Measurements from ENCODE around the gene PDE4A. TPM values are rescaled to one million over a fixed set of nuclear protein-coding genes. Genes with fewer than 3 reads are reported as not detected.

PDE4A gene
- total and polyA plus RNA-seq, 4 donors, result 0.90 to 2.3 (median 1.3) TPM

- H3K4me3 ChIP-seq (ENCODE audit: low read depth in 1 of 3, low read length in 3 of 3), result no peak overlapping the region
- TF ChIP-seq CTCF (IDR thresholded peaks at IDR 0.05; ENCODE audit: low read depth, low read length, missing input control), result peak; percentile 44
- no peak for TF ChIP-seq EGR1 (IDR thresholded peaks at IDR 0.05; ENCODE audit: low read depth in 2 of 2)
- no peak for TF ChIP-seq NR2F2 (IDR thresholded peaks at IDR 0.05)
- TF ChIP-seq REST (IDR thresholded peaks at IDR 0.05), result no peak
- no peak for TF ChIP-seq FOXA2 (IDR thresholded peaks at IDR 0.05)
- TF ChIP-seq FOXA1 (IDR thresholded peaks at IDR 0.05), result no peak
- no peak for TF ChIP-seq RAD21 (IDR thresholded peaks at IDR 0.05)
- H3K9me3 ChIP-seq (ENCODE audit: control insufficient read depth in 4 of 4, low read length in 3 of 4), result no peaks in the 10 kb centered on the region
- no peak overlapping the region for H3K27ac ChIP-seq (ENCODE audit: low read depth in 1 of 2, low read length in 2 of 2)
- peak; percentile 68 for DNase-seq (ENCODE audit: low spot score)
- H3K27me3 ChIP-seq (ENCODE audit: control insufficient read depth in 4 of 4, insufficient read depth in 4 of 4, low read length in 3 of 4), result peaks cover 2 to 9% (median 3%) of the 10 kb centered on the region in 4 donors
- WGBS, result 10% methylated on average over 15 of the region's 15 CpGs
- no peaks in the 10 kb centered on the region for H3K36me3 ChIP-seq (ENCODE audit: control insufficient read depth in 4 of 4, insufficient read depth in 3 of 4, low read depth in 1 of 4, low read length in 3 of 4)
- no peak overlapping the region for H3K9ac ChIP-seq (ENCODE audit: low read depth in 1 of 2, low read length in 2 of 2)
- H3K4me1 ChIP-seq (ENCODE audit: control insufficient read depth in 4 of 4, insufficient read depth in 4 of 4, low read length in 3 of 4), result peaks cover 0 to 9% (median 4%) of the 10 kb centered on the region in 4 donors
These were observed 90.0 kb downstream of the PDE4A start for GRCh38 chr19:10510301-10510802.

- 78% methylated on average over 7 of the region's 7 CpGs for WGBS
- TF ChIP-seq SP1 (IDR thresholded peaks at IDR 0.05) (no peak), YY1 (IDR thresholded peaks at IDR 0.05) (no peak), CTCF (IDR thresholded peaks at IDR 0.05; ENCODE audit: low read depth, low read length, missing input control) (no peak), EGR1 (IDR thresholded peaks at IDR 0.05; ENCODE audit: low read depth in 2 of 2) (no peak), RAD21 (IDR thresholded peaks at IDR 0.05) (no peak), RXRA (IDR thresholded peaks at IDR 0.05) (no peak), REST (IDR thresholded peaks at IDR 0.05) (no peak), ZBTB33 (IDR thresholded peaks at IDR 0.05) (no peak), HNF4A (conservative IDR thresholded peaks at IDR 0.05) (no peak), FOXA2 (IDR thresholded peaks at IDR 0.05) (no peak), MAX (IDR thresholded peaks at IDR 0.05) (no peak), TAF1 (conservative IDR thresholded peaks at IDR 0.05) (no peak), FOXA1 (IDR thresholded peaks at IDR 0.05) (no peak), NR2F2 (IDR thresholded peaks at IDR 0.05) (no peak), JUND (IDR thresholded peaks at IDR 0.05) (no peak), GABPA (IDR thresholded peaks at IDR 0.05 in 1 of 2, conservative IDR thresholded peaks at IDR 0.05 in 1 of 2) (no peak), HNF4G (IDR thresholded peaks at IDR 0.05) (no peak)
These were observed 92.9 kb downstream of the PDE4A start for GRCh38 chr19:10513223-10513622.

More at GRCh38 chr19:10513223-10513622, 92.9 kb downstream of the PDE4A start:
- Histone ChIP-seq H3K4me1 (ENCODE audit: control insufficient read depth in 4 of 4, insufficient read depth in 4 of 4, low read length in 3 of 4) (peaks cover 2 to 20% (median 11%) of the 10 kb centered on the region in 4 donors), H3K27me3 (ENCODE audit: control insufficient read depth in 4 of 4, insufficient read depth in 4 of 4, low read length in 3 of 4) (peaks cover 2 to 16% (median 3%) of the 10 kb centered on the region in 4 donors), H3K9me3 (ENCODE audit: control insufficient read depth in 4 of 4, low read length in 3 of 4) (no peaks in the 10 kb centered on the region), H3K27ac (ENCODE audit: low read depth in 1 of 2, low read length in 2 of 2) (no peak overlapping the region), H3K9ac (ENCODE audit: low read depth in 1 of 2, low read length in 2 of 2) (no peak overlapping the region), H3K4me3 (ENCODE audit: low read depth in 1 of 3, low read length in 3 of 3) (no peak overlapping the region), H3K36me3 (ENCODE audit: control insufficient read depth in 4 of 4, insufficient read depth in 3 of 4, low read depth in 1 of 4, low read length in 3 of 4) (no peaks in the 10 kb centered on the region)
- DNase-seq (ENCODE audit: low spot score), result no peak
